GM21619 (cell line): ENCODE measurements around the gene MBLAC1.
"Not testable (repeated sequence)": the region's sequence is repeated elsewhere in the genome, so short reads cannot be mapped to it uniquely, and the experiment has no call there.

Experiments
- ATAC-seq: cut with Tn5 transposase; IDR thresholded peaks from one replicate; pipeline ENCODE4 v1.9.1; 2021; ENCODE audit not compliant: unreplicated experiment

Gene MBLAC1

DNA sequence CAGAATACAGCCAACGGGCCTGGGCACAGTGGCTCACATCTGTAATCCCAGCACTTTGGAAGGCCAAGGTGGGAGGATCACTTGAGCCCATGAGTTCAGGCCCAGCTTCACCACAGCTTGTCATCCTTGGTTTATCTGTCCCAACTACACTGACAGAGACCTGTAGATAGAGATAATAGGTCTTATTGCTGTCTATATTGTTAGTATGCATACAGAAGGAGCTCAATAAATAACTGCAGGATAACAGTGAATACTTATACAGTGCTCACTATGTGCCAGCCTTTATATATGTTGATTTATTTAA, 6.1 kb upstream of the MBLAC1 start:
- no peak for ATAC-seq

GRCh38 chr7:100122067-100122466, 4.7 kb upstream of the MBLAC1 start:
- ATAC-seq: no peak

DNA sequence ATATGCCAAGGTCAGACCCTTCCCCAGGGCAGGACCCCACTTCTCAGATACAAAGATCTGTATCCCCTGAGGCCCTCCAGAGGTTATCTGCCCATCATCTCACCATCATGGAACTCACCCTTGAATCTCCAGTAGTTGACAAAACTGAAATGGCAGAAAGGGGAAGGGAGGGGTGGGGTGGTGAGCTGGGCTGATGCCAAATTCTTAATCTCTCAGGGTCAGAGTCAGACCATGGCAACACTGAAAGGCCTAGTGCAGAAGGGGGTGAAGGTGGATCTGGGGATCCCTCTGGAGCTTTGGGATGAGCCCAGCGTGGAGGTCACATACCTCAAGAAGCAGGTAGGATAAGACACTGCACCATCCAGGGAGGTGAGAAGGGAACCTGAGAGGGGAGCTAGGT, 4.2 kb upstream of the MBLAC1 start:
- no peak for ATAC-seq

DNA sequence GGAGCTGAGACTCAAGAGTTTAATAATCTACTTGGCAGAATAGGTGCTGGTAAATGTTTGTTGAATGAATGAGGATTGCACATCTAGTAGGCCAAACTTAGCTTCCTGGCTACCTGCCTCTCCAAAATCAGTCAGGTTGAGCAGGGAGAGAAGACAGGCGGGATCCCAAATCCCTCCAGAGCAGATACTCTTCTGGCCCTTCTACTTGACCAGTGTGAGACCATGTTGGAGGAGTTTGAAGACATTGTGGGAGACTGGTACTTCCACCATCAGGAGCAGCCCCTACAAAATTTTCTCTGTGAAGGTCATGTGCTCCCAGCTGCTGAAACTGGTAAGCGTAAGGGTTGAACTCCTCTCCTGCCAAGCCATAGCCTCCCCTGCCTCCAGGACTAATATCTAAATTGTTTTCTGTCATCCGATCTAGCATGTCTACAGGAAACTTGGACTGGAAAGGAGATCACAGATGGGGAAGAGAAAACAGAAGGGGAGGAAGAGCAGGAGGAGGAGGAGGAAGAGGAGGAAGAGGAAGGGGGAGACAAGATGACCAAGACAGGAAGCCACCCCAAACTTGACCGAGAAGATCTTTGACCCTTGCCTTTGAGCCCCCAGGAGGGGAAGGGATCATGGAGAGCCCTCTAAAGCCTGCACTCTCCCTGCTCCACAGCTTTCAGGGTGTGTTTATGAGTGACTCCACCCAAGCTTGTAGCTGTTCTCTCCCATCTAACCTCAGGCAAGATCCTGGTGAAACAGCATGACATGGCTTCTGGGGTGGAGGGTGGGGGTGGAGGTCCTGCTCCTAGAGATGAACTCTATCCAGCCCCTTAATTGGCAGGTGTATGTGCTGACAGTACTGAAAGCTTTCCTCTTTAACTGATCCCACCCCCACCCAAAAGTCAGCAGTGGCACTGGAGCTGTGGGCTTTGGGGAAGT, 2.2 kb upstream of the MBLAC1 start:
- no peak for ATAC-seq

DNA sequence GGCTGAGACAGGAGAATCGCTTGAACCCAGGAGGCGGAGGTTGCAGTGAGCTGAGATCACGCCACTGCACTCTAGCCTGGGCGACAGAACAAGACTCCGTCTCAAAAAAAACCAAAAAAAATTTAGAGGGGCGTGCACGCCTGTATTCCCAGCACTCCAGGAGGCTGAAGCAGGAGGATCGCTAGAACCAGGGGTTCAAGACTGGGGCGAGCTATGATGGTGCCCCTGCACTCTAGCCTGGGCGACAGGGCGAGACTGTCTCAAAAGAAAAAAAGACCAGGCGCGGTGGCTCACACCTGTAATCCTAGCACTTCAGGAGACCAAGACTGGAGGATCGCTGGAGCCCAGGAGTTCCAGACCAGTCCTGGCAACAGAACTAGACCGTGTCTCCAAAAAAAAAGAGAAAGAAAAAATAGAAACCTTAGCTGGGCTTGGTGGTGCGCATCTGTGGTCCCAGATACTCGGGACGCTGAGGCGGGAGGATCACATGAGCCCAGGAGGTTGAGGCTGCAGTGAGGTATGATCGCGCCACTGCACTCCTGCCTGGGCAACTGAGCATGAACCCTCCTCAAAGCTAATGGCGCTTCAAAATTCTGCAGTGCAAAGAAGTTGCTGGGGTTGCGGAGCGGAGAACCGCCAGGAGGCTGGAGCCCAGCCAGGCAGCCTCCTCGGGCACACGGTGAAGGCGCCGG, 382 bp upstream of the MBLAC1 start:
- peak; percentile 15 for ATAC-seq

DNA sequence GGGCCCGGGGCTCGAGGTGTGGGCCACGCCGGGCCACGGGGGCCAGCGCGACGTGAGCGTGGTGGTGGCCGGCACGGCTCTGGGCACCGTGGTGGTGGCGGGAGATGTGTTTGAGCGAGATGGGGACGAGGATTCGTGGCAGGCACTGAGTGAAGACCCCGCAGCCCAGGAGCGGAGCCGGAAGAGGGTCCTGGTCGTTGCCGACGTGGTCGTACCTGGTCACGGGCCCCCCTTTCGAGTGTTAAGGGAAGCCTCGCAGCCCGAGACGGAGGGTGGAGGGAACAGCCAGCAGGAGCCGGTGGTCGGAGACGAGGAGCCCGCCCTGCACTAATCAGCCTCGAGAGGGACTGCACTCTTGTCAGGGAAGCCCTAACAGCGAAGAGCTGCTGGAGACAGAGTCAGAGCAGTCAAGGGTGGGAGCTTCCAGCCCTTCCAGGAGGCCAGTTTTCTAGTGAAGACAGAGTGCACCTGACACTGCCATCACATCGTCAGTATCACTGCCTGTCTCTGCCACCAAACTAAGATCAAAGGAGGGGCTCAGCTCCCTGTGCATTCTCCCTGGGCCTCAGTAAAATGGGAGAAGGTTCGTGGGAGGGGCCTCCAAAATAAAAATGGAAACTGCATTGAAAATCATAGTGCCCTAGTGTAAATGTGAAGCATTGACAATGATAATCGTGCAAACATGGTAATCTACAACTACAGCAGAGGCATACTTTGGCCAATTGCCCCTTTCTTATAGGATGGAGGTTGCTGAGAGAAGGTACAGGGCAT, 1.3 kb downstream of the MBLAC1 start:
- ATAC-seq: no peak

DNA sequence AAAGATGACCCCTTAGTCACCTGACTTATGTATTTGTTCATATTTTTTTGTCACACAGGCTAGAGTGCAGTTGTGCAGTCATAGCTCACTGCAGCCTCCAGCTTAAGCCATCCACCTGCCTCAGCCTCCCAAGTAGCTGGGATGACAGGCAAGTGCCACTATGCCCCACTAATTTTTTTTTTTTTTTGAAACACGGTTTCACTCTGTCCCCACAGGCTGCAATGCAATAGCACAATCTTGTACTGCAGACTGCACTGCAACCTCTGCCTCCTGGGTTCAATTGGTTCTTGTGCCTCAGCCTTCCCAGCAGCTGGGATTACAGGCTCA, 1.8 kb downstream of the MBLAC1 start:
- ATAC-seq: no peak

DNA sequence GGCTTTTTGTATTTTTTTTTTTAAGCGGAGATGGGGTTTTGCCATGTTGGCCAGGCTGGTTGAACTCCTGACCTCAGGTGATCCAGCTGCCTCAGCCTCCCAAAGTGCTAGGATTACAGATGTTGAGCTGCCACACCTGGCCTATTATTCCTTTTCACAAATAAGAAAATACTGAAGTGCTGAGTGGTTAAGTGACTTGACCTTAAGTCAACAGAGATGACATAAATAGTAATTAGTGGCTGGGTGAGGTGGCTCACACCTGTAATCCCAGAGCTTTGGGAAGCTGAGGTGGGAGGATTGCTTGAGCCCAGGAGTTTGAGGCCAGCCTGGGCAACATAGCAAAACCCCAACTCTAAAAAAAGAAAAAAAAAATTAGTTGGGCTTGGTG, 3.4 kb downstream of the MBLAC1 start:
- not testable (repeated sequence) for ATAC-seq

DNA sequence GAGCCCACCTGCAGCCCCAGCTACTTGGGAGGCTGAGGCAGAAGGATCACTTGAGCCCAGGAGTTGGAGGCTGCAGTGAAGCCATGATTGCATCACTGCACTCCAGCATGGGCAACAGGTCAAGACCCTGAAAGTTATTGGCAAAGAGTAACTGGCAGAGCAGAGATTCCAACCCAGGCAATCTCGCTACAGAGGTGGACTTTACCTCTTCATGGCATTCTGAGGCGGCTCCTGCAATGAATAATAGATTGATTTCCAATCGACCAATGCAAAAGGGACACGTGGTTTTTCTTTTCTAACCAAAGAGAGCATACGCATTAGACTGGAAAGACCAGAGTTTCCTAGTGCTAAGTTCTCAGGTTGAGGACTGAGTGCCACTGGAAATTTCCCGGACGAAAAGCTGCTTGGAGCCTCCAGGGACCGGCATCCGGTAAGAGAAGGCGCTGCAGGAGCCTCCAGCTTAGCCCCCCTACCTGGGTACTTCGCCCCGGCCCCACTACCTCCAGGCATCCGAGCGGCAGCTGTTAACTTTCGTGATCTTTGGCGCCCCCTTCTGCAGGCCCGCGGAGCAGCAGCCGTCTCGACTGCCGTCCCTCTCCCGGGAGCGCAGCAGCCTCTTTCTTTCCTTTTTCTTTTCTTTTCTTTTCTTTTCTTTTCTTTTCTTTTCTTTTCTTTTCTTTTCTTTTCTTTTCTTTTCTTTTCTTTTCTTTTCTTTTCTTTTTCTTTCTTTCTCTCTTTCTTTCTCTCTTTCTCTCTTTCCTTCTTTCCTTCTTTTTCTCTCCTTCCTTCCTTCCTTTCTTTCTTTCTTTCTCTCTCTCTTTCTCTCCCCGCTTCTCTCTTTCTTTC, 4.1 kb downstream of the MBLAC1 start:
- no peak for ATAC-seq

GRCh38 chr7:100132126-100132525, 5.4 kb downstream of the MBLAC1 start:
- no peak for ATAC-seq

GRCh38 chr7:100132697-100133151, 6.0 kb downstream of the MBLAC1 start:
- peak; percentile 69 for ATAC-seq

DNA sequence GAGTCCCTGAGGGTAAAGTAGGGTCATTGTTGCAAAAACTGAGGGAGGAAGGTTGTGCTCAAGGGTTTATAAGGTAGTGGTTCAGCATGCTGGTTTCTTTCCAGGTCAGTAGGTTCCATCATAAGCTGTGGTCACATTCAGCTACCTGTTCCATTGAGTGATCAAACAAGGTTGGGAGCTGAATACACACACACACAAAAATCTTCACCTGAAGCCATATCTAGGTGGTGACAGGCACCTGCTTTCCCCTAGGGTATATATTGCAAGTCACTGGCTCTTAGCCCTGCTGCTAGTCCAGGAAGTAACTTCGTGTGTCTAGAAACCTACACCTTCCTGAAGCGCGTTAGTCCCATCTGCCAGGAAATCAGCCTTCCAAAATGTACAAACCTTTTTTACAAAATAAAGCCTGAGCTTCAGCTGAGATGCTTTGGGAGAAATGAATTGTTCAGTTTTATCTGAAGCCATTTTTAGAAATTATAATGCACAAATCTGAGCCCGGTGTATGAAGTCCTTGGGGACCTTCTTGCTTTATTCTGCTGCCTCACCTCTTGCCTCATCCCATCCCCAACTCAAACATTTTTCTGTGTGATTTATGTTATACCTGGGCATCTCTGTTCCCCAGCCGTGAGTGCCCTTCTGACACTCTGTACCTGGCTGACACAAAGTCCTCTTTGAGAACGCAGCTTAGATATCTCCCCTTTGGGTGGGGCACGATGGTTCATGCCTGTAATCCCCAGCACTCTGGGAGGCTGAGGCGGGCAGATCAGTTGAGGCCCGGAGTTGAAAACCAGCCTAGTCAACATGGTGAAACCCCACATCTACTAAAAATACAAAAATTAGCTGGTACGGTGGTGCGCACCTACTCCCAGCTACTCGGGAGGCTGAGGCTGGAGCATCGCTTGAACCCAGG, 11.3 kb downstream of the MBLAC1 start:
- no peak for ATAC-seq

DNA sequence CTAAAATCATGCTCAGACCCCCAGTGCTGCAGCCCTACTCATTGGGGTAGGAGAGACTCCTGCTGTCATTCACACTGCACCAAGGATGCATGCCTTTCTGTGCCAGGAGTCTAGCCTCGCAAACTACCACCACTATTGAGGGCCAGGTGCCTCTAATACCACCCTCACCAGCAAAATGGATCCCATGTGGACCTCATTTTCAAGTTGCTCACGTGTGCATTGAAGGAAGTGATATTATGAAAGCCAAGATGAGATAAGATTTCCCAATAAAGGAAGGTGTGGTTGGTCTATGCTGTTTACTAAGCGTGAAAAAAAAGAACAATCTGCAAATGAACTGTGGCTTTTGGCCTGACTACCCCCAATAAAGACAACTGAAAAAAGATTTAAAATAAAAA, 14.8 kb downstream of the MBLAC1 start:
- ATAC-seq: no peak

DNA sequence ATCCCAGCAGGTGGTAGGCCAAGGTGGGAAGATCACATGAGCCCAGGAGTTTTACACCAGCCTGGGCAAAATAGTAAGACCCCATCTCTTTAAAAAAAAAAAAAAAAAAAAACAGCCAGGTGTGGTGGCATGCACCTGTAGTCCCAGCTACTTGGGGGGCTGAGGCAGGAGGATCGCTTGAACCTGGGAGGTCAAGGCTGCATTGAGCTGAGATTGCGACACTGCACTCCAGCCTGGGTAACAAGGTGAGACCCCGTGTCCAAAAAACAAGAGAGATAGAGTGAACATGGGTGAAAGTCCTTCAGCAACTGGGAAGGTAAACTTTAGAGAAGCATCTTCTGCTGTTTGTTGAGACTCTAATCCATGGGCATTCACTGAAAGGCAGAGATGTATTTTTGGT, 15.7 kb downstream of the MBLAC1 start:
- no peak for ATAC-seq

- ATAC-seq: not testable (repeated sequence)
These were observed 19.6 kb downstream of the MBLAC1 start for GRCh38 chr7:100146350-100146749.

GRCh38 chr7:100147278-100147677, 20.5 kb downstream of the MBLAC1 start:
- no peak for ATAC-seq

DNA sequence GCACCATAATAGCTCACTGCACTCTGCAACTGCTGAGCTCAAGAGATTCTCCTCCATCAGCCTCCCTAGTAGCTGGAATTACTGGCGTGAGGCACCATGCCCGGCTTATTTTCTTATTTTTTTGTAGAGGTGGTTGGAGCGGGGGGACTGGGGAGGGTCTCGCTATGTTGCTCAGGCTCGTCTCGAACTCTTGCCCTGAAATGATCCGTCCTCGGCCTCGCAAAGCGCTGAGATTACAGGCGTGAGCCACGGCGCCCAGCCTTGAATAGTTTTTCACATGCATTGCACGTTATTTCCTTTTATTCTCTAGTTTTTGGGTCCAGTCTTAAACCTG, 21.4 kb downstream of the MBLAC1 start:
- ATAC-seq: no peak

DNA sequence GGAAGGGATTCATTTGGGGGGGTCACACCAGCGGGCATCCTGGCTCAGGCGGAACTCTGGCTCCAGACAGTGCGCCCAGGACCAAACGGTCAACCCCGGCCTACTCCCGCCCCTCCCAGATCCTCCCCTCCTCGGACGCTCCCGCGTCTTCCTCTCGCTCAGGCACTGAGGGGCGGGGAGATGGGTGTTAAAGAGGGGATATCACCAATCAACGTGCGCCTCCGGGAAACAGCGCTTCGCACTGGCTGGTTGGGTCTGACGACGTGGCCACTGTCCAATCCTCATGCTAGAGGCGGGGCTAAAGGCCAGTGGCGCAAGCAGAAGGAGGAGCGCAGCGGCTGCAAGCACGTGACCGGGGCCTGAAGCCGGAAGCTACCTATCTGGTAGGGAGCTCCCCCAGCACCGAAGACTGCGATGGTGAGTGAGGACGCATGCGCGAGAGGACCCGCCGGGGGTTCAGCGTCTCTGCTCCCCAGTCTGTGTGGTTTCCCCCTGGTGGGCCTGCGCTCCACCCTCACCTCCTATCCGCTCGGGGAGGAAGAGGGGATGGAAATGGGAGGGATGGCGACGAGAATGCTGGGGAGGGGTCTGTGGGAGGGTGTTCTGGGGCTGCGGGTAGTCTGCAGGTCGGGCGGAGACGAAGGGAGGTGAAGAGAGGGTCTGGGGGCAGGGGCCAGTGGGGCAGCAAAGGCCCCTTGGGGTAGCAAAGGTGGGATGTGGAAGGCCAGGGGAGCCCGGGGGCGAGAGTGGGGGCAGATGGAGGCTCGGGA, 22.0 kb downstream of the MBLAC1 start, which contains the start of gene LAMTOR4:
LAMTOR4 (plus strand) TSS at position 360 of the 770 bp plus-strand sequence; CDS start at position 415, 55 bp downstream.
- ATAC-seq: peak; percentile 98

- no peak for ATAC-seq
These were observed 25.6 kb downstream of the MBLAC1 start for GRCh38 chr7:100152404-100152803.
